Prostate gland (tissue), 2 donors: ENCODE results near the gene PPL. TPM values are rescaled to one million over a fixed set of nuclear protein-coding genes. Genes with fewer than 3 reads are reported as not detected.

Experiments used
- DNase-seq: peaks from one replicate; pipeline ENCODE4 v3.0.0-alpha.2; 2019; ENCODE audit warnings: low spot score
- H3K27ac ChIP-seq, 2 donors: fragments of 200-600 bp; sonication (generic); 2 replicates each; pipeline ENCODE4 v1.5.1; 2017 to 2019
- H3K27me3 ChIP-seq: fragments of 200-600 bp; sonication (generic); replicated peaks from 2 replicates; pipeline ENCODE4 v1.5.1; 2019; ENCODE audit not compliant: insufficient read depth
- H3K36me3 ChIP-seq, 2 donors: fragments of 200-600 bp; sonication (generic); 1 replicate in 1 of 2; 2 replicates in 1 of 2; pipeline versions ENCODE4 v1.5.1 to v1.8.1; 2017 to 2019
- H3K4me1 ChIP-seq: fragments of 200-600 bp; sonication (generic); replicated peaks from 2 replicates; pipeline ENCODE4 v1.5.1; 2019
- H3K4me3 ChIP-seq, 2 donors: fragments of 200-600 bp; sonication (generic); 2 replicates each; pipeline ENCODE4 v1.5.1; 2017 to 2019
- H3K9me3 ChIP-seq: fragments of 200-600 bp; sonication (generic); 2 replicates; pipeline ENCODE4 v1.5.1; 2017
- CTCF ChIP-seq, 4 experiments: fragments of 200-600 bp in 2 of 4; fragments of 450-650 bp in 2 of 4; sonication (generic) in 2 of 4; IDR thresholded peaks; 1 replicate in 3 of 4; 2 replicates in 1 of 4; pipeline ENCODE4 v1.5.1; 2016 to 2019; ENCODE audit warnings: antibody characterized with exemption in 4 of 4, mild to moderate bottlenecking in 2 of 4, moderate library complexity in 2 of 4
- POLR2A ChIP-seq: fragments of 450-650 bp; IDR thresholded peaks from one replicate; pipeline ENCODE4 v1.6.1; 2016; ENCODE audit warnings: antibody characterized with exemption, mild to moderate bottlenecking
- POLR2AphosphoS5 ChIP-seq: sonication (generic); formaldehyde crosslinking; IDR thresholded peaks from one replicate; pipeline ENCODE4 v1.6.1; 2017; ENCODE audit warnings: antibody characterized with exemption
- WGBS: methylation state at CpG from one replicate; pipeline ENCODE4 v1.1.5; 2018; 5-methylcytosine and 5-hydroxymethylcytosine counted together
- intact Hi-C: fragments of 100-400 bp; cut with DNase I; formaldehyde crosslinking; loops from one replicate; pipeline ENCODE4 v1.14.2; 2022
- total RNA-seq, 2 donors: library from RNA; depleted of rRNA; stranded (reverse); fragments of >200 nt; gene quantifications; one replicate each; pipeline ENCODE4 v1.1.0, GENCODE V29; 2016

PPL gene
- total RNA-seq, 2 donors from 2014 or later, result 39.4 to 64.3 TPM

- H3K9me3 ChIP-seq, result no peaks in the 10 kb centered on the region
- no peaks in the 10 kb centered on the region for H3K27me3 ChIP-seq
- peaks cover 2% of the 10 kb centered on the region for H3K4me1 ChIP-seq
- no peak overlapping the region for H3K27ac ChIP-seq
- 61% methylated on average over 2 of the region's 2 CpGs for WGBS
- no peak for TF ChIP-seq POLR2AphosphoS5
- no peak for TF ChIP-seq CTCF (IDR thresholded peaks at IDR 0.05)
- no peak for TF ChIP-seq POLR2A
- no peak overlapping the region for H3K4me3 ChIP-seq
- H3K36me3 ChIP-seq, result no peaks in the 10 kb centered on the region
- DNase-seq, result no peak
- intact Hi-C loops, result no loop called here
Observed at GRCh38 chr16:4927661-4928060, 9.3 kb downstream of the PPL start.

DNA sequence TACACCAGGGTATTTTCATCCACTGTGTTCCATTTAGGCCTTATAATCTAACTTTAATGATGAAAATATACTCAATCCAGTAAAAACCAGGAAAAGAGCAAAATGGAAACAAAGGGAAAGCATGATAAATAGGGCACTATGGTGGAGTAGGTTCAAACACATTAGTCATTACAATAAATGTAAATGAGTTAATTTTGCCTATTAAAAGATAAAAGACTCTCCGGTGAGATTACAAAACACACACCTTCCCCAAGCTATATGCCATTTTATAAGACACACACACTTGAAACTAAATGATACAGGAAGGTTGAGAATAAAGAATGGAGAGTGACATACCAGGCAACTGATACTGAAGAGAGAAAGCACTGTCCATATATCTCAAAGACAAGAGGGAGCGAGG, 10.0 kb downstream of the PPL start:
- H3K4me3 ChIP-seq, result no peak overlapping the region
- no peaks in the 10 kb centered on the region for H3K36me3 ChIP-seq
- H3K27me3 ChIP-seq, result no peaks in the 10 kb centered on the region
- peaks cover 6% of the 10 kb centered on the region for H3K4me1 ChIP-seq
- H3K27ac ChIP-seq, result no peak overlapping the region
- WGBS, result 96% methylated on average over 2 of the region's 2 CpGs
- no peak for DNase-seq
- no peak for TF ChIP-seq CTCF (IDR thresholded peaks at IDR 0.05)
- no peak for TF ChIP-seq POLR2AphosphoS5
- no peak for TF ChIP-seq POLR2A
- no peaks in the 10 kb centered on the region for H3K9me3 ChIP-seq
- intact Hi-C loops, result no loop called here

DNA sequence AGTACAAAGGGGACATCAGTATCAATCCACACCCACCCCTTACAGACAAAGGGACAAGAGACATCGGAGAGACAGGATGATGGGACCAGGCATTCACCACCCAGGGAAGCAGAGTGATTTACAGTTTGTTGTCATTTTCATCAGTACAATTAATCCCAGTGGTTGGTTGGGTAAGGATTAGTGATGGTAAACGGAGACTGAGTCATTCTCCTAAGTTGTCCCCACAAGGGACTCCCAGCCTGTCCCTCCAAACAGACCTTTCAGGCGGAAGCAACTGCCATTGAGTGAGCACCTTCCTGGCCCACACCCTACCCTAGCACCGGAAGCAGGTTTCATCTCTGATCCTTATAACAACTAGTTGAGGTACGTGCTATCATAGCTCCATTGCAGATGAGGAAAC, 11.2 kb downstream of the PPL start:
- Histone ChIP-seq H3K9me3 (no peaks in the 10 kb centered on the region), H3K27ac (peak overlapping the region; percentile 48 to 55), H3K36me3 (no peaks in the 10 kb centered on the region), H3K27me3 (no peaks in the 10 kb centered on the region), H3K4me1 (peaks cover 6% of the 10 kb centered on the region), H3K4me3 (no peak overlapping the region)
- no peak for TF ChIP-seq POLR2A
- TF ChIP-seq POLR2AphosphoS5, result no peak
- no peak for TF ChIP-seq CTCF (IDR thresholded peaks at IDR 0.05)
- intact Hi-C loops, result no loop called here
- 85% methylated on average over 5 of the region's 5 CpGs for WGBS
- no peak for DNase-seq

DNA sequence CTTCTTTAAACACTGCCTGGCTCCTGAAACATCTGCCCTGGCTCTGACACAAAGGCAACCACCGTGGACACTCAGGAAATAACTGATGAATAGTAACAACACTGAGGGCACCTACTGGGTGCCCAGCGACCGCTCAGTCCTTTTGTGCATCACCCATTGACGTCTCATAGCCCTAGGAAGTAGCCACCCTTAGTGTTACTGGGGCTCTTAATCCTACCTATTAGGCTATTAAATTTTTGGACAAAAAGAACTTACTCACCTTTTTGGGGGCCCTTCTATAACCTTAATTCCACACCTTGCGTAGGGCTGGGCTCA, 11.7 kb downstream of the PPL start:
- Histone ChIP-seq H3K27ac (peak overlapping the region; percentile 48 to 55), H3K9me3 (no peaks in the 10 kb centered on the region), H3K36me3 (no peaks in the 10 kb centered on the region), H3K4me1 (peaks cover 6% of the 10 kb centered on the region), H3K4me3 (no peak overlapping the region), H3K27me3 (no peaks in the 10 kb centered on the region)
- TF ChIP-seq POLR2AphosphoS5 (no peak), CTCF (IDR thresholded peaks at IDR 0.05) (no peak), POLR2A (no peak)
- no peak for DNase-seq
- intact Hi-C loops, result no loop called here
- 66% methylated on average over 5 of the region's 5 CpGs for WGBS

DNA sequence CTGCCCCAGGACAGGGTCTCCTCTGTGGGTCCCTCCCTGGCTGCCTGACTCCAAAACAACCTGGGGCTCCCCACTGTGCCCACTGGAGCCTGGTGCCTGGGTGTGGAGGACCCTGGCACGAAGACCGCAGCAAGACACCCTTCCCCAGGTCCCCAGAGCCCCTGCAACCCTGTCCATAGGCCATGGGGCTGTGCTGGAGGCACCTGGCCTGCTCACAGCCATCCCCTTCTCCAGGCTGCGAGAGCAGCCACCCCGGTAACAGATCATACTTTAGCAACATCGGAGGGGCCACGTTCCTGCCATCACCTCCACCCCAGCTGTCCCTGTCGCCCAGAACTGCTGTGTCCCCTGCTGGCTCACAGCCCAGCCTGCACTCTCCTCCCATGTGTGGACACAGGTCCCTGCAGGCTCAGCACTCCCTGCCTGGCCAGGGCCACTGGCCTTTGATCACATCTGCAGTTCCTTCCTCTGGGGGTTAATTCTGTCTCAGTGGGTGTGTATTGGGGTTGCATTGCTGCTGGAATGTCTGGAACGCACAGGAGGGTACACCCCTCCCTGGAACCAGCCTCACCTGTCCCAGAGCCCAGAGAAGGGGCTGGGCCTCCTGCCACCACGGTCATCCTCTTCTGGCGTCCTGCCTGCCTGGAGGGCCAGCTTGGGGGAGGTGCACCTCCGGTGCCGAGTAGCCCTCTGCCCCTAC, 12.2 kb downstream of the PPL start:
- Histone ChIP-seq H3K36me3 (no peaks in the 10 kb centered on the region), H3K27me3 (no peaks in the 10 kb centered on the region), H3K4me1 (peaks cover 6% of the 10 kb centered on the region), H3K27ac (peak overlapping the region; percentile 55 to 62), H3K9me3 (no peaks in the 10 kb centered on the region), H3K4me3 (no peak overlapping the region)
- peak; percentile 73 for DNase-seq
- 45% methylated on average over 12 of the region's 12 CpGs for WGBS
- intact Hi-C loops, result no loop called here
- TF ChIP-seq POLR2AphosphoS5, result peak; percentile 78
- no peak for TF ChIP-seq CTCF (IDR thresholded peaks at IDR 0.05)
